Measurements from ENCODE around the gene TMEM138. TPM values are rescaled to one million over a fixed set of nuclear protein-coding genes. Genes with fewer than 3 reads are reported as not detected.

Gene TMEM138
- total RNA-seq, 2 donors from 2014 or later, result 33.9 to 40.5 TPM

GRCh38 chr11:61338783-61339489, 23.2 kb upstream of the TMEM138 start:
- ATAC-seq (no peak), DNase-seq (no peak)
- intact Hi-C loops (cut with DNase I, micrococcal nuclease), result loop anchor here (5.0 to 10.0 kb wide), 2 partner anchors 46 to 48 kb away; no protein-coding TSS in a partner anchor

GRCh38 chr11:61339490-61339878, 22.7 kb upstream of the TMEM138 start:
- no peak for DNase-seq
- no peak for ATAC-seq
- intact Hi-C loops (cut with DNase I, micrococcal nuclease), result loop anchor here (5.0 to 10.0 kb wide), 2 partner anchors 45 to 48 kb away; no protein-coding TSS in a partner anchor

- ATAC-seq (no peak), DNase-seq (no peak)
- intact Hi-C loops (cut with DNase I, micrococcal nuclease), result no loop called here
Observed at GRCh38 chr11:61340979-61341378, 21.2 kb upstream of the TMEM138 start.

GRCh38 chr11:61341706-61342105, 20.5 kb upstream of the TMEM138 start:
- no peak for ATAC-seq
- intact Hi-C loops (cut with DNase I, micrococcal nuclease), result no loop called here
- DNase-seq, result no peak

GRCh38 chr11:61342207-61342803, 19.9 kb upstream of the TMEM138 start:
- intact Hi-C loops (cut with DNase I, micrococcal nuclease), result no loop called here
- ATAC-seq, result no peak
- DNase-seq, result no peak

GRCh38 chr11:61343792-61344745, 18.1 kb upstream of the TMEM138 start:
- ATAC-seq (no peak), DNase-seq (no peak)
- intact Hi-C loops (cut with DNase I, micrococcal nuclease), result no loop called here

- no peak for DNase-seq
- intact Hi-C loops (cut with DNase I, micrococcal nuclease), result no loop called here
- no peak for ATAC-seq
Observed at GRCh38 chr11:61345170-61345610, 17.0 kb upstream of the TMEM138 start.

- DNase-seq (peak in 1 of 2 donors; percentile 43), ATAC-seq (peak; percentile 74)
- intact Hi-C loops (cut with DNase I, micrococcal nuclease), result no loop called here
Observed at GRCh38 chr11:61345954-61346843, 16.0 kb upstream of the TMEM138 start.

- ATAC-seq, result no peak
- intact Hi-C loops (cut with DNase I, micrococcal nuclease), result no loop called here
- no peak for DNase-seq
Observed at GRCh38 chr11:61347916-61348461, 14.2 kb upstream of the TMEM138 start.

GRCh38 chr11:61349189-61349751, 12.9 kb upstream of the TMEM138 start:
- intact Hi-C loops (cut with DNase I, micrococcal nuclease), result no loop called here
- ATAC-seq (no peak), DNase-seq (no peak)

- no peak for DNase-seq
- no peak for ATAC-seq
- intact Hi-C loops (cut with DNase I, micrococcal nuclease), result no loop called here
Observed at GRCh38 chr11:61349916-61350315, 12.3 kb upstream of the TMEM138 start.

- DNase-seq (no peak), ATAC-seq (no peak)
- intact Hi-C loops (cut with DNase I, micrococcal nuclease), result no loop called here
Observed at GRCh38 chr11:61350336-61350735, 11.8 kb upstream of the TMEM138 start.

- no peak for ATAC-seq
- intact Hi-C loops (cut with DNase I, micrococcal nuclease), result no loop called here
- DNase-seq, result no peak
Observed at GRCh38 chr11:61350803-61351202, 11.4 kb upstream of the TMEM138 start.

GRCh38 chr11:61352038-61352437, 10.1 kb upstream of the TMEM138 start:
- ATAC-seq (no peak), DNase-seq (no peak)
- intact Hi-C loops (cut with DNase I, micrococcal nuclease), result no loop called here

- ATAC-seq, result peak; percentile 93
- peak; percentile 64 to 74 for DNase-seq
- intact Hi-C loops (cut with DNase I, micrococcal nuclease), result no loop called here
Observed at GRCh38 chr11:61353131-61354067, 8.8 kb upstream of the TMEM138 start.

- peak; percentile 31 for ATAC-seq
- no peak for DNase-seq
- intact Hi-C loops (cut with DNase I, micrococcal nuclease), result no loop called here
Observed at GRCh38 chr11:61354208-61354607, 8.0 kb upstream of the TMEM138 start.

- ATAC-seq (no peak), DNase-seq (no peak)
- intact Hi-C loops (cut with DNase I, micrococcal nuclease), result no loop called here
Observed at GRCh38 chr11:61356706-61357105, 5.5 kb upstream of the TMEM138 start.
